HG03558 (cell line): ENCODE results near the gene NOM1.
"Not testable (repeated sequence)": the region's sequence is repeated elsewhere in the genome, so short reads cannot be mapped to it uniquely, and the experiment has no call there.

Experiments
- ATAC-seq: cut with Tn5 transposase; IDR thresholded peaks from one replicate; pipeline ENCODE4 v1.9.1; 2021; ENCODE audit warnings: moderate number of reproducible peaks; ENCODE audit not compliant: unreplicated experiment; ENCODE audit errors: extremely low read depth

Gene NOM1, protein sequence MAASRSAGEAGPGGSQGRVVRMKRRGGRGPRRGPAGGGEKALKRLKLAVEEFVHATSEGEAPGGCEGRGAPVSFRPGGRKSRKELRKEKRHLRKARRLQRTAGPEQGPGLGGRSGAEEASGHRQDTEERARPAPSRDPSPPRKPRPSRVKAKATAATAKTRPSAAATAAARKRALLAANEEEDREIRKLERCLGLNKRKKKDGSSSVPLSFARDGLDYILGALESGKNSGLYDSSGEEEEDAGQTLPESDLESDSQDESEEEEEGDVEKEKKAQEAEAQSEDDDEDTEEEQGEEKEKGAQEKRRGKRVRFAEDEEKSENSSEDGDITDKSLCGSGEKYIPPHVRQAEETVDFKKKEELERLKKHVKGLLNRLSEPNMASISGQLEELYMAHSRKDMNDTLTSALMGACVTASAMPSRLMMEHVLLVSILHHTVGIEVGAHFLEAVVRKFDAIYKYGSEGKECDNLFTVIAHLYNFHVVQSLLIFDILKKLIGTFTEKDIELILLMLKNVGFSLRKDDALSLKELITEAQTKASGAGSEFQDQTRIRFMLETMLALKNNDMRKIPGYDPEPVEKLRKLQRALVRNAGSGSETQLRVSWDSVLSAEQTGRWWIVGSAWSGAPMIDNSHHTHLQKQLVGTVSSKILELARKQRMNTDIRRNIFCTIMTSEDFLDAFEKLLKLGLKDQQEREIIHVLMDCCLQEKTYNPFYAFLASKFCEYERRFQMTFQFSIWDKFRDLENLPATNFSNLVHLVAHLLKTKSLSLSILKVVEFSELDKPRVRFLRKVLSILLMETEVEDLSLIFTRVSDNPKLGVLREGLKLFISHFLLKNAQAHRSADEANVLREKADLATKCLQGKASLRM

GRCh38 chr7:156949541-156950380, at the start of gene NOM1:
TSS of gene NOM1 (plus strand) at chr7:156949712. CDS start at chr7:156949738, 26 bp downstream.
- peak; percentile 92 for ATAC-seq

GRCh38 chr7:156900093-156900492, 49.4 kb upstream of the NOM1 start:
- not testable (repeated sequence) for ATAC-seq

- no peak for ATAC-seq
Measured at GRCh38 chr7:156903232-156903909, 46.1 kb upstream of the NOM1 start.

- ATAC-seq = no peak
Measured at GRCh38 chr7:156906200-156906649, 43.3 kb upstream of the NOM1 start.

GRCh38 chr7:156907656-156908055, 41.9 kb upstream of the NOM1 start:
- ATAC-seq = no peak

DNA sequence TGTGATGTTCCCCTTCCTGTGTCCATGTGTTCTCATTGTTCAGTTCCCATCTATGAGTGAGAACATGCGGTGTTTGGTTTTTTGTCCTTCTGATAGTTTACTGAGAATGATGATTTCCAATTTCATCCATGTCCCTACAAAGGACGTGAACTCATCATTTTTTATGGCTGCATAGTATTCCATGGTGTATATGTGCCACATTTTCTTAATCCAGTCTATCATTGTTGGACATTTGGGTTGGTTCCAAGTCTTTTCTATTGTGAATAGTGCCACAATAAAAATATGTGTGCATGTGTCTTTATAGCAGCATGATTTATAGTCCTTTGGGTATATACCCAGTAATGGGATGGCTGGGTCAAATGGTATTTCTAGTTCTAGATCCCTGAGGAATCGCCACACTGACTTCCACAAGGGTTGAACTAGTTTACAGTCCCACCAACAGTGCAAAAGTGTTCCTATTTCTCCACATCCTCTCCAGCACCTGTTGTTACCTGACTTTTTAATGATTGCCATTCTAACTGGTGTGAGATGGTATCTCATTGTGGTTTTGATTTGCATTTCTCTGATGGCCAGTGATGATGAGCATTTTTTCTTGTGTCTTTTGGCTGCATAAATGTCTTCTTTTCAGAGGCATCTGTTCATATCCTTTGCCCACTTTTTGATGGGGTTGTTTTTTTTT, 39.8 kb upstream of the NOM1 start:
- not testable (repeated sequence) for ATAC-seq

GRCh38 chr7:156918635-156919034, 30.9 kb upstream of the NOM1 start:
- ATAC-seq = peak; percentile 35

DNA sequence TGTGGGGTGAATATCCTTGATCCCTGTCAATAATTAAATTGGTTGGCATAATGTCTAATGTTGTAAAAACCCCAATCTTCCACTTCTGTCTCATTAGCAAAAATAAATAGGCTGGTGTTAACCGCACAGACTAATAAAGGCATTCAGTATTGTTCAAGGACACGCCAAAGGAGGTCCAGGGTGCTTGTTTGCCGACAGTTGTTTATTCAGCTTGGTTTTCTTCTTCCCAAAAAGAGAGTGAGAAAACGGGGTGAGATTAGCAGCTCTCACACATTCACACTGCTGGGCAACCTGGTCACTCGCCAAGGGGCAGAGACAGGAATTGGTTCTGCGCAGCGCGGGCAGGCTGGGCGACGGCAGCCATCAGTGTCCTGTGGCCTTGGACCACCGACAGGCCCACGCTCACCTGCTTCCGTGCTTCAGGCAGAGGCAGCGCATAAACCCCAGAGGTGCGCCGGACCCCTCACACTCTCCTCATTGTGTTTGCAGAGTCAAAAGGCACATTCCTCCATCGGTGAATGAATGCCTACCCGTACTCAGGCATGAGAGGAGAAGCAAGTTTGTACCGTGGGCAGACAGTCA, 30.3 kb upstream of the NOM1 start:
- ATAC-seq = no peak

DNA sequence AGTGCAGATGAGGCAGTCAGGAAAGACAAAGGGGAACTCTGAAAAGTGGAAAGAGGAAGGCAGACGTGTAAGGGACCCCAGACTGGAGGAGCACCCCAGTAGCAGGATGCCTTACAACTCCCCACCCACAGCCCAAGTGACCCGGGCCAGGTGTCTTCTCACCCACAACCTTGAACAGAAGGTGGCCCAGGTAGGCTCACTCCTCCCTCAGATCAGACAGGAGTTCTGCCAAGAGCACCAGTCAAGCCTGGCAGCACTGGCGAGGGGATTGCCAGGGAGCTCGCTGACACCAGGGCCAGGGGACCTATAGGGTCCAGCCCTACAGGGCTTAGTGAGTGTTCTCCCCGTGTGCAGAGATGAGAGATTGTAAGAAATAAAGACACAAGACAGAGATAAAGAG, 29.4 kb upstream of the NOM1 start:
- no peak for ATAC-seq

DNA sequence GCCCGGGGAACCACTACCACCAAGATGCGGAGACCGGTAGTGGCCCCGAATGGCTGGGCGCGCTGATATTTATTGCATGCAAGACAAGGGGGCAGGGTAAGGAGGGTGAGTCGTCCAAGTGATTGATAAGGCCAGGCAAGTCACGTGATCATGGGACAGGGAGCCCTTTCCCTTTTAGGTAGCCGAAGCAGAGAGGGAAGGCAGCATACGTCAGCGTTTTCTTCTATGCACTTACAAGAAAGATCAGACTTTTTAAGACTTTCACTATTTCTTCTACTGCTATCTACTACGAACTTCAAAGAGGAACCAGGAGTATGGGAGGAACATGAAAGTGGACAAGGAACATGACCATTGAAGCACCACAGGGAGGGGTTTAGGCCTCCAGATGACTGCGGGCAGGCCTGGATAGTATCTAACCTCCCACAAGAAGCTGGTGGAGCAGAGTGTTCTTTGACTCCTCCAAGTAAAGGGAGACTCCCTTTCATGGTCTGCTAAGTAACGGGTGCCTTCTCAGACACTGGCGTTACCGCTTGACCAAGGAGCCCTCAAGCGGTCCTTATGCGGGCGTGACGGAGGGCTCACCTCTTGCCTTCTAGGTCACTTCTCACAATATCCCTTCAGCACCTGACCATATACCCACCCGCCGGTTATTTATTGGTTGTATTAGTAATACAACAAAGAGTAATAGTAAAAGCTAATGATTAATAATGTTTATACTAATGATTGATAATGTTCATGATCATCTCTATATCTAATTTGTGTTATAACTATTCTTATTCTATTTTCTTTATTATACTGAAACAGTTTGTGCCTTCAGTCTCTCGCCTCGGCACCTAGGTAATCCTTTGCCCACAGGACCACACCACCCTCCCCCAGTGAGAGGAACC, 28.8 kb upstream of the NOM1 start:
- ATAC-seq = not testable (repeated sequence)

GRCh38 chr7:156922304-156922703, 27.2 kb upstream of the NOM1 start:
- not testable (repeated sequence) for ATAC-seq

- not testable (repeated sequence) for ATAC-seq
Measured at GRCh38 chr7:156925821-156926220, 23.7 kb upstream of the NOM1 start.

DNA sequence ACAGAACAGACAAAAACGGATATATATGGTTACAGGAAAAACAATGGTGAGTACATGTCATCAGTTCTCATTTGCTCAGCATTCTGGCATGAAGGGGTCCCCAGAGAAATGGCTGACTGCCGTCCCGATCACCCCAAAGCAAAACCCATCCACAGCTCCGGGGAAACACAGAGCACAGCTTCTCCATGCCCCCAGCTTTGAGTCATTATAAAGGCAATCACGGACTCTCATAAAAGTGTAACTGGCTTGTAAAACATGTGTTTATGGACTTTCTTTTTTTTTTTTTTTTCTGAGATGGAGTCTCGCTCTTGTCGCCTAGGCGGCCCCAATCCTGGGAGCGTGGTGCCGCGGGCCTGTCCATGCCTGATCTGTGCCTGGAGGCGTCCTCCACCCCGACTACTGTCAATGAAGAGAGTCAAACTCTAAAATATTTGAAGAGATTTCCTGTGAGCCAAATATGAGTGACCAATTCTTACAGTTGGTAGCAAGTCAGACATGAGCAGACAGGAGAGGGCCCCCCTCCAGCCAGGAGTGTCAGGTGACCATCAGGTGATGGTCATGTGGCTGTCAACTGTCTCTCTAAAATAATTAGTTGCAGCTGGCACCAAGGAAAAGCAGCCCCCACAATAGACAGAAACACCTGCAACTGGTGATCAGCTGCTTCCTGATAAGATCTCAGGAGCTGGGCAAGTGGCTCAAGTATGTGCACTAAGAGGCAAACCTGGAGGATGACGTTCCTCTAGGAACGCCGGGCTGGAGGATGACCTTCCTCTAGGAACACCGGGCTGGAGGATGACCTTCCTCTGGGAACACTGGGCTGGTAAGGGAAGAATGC, 21.7 kb upstream of the NOM1 start:
- ATAC-seq = no peak

DNA sequence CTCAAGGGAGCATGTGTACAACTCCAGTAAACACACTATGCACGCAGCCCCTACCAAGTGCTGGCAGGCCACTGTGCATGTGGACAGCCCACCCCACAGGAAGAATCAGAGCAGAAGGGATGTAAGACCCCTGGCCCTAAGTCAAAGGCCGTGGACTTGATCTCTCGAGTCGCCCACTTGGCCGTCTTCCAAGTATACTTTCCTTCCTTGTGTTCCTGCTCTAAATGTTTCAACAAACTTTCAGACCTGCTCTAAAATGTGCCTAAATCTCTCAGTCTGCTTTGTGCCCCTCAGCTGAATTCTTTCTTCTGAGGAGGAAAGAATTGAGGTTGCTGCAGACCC, 21.1 kb upstream of the NOM1 start:
- no peak for ATAC-seq

DNA sequence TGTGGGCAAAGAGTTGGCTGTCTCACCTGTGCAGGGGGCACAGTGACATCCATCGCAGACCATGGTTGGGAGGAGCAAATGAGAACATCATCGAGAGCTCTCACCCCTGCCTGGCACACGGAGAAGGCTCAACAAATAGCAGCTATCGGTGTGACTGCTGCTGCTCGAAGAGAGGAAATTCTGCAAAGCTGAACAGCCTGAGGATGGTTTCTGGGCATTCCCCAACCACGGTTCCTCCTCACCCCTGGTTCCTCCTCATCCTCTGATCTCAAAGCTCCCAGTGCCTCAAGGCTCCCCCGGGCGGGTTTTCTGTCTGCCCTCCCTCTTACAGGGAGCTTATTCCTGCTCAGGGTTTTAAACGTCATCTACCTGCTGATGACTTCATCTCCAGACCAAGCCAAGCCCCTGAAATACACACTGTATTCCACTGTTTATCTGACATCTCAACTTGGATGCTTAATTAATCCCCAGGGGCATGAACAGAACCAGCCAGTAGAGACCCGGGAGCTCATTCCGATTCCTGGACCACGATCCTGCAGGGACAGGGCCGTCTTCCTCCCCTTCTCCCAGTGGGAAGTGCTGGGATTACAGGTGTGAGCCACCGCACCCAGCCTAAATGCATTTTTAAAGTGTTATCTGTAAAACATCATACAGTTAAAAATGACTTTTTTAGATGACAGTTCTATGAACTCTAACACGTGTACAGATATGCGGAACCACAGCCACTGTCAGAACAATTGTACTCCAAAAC, 19.5 kb upstream of the NOM1 start:
- ATAC-seq = no peak

- ATAC-seq = no peak
Measured at GRCh38 chr7:156932006-156932405, 17.5 kb upstream of the NOM1 start.
